CMK (cell line): ENCODE data around the gene SCGB1D1.

ENCODE experiments used
- DNase-seq: peaks from one replicate; pipeline ENCODE4 v3.0.0-alpha.2; 2010; ENCODE audit warnings: low read depth

The SCGB1D1 gene

GRCh38 chr11:62190011-62190410 lies at the start of gene SCGB1D1:
Gene SCGB1D1 (plus strand): TSS chr11:62190216. CDS start chr11:62190285, 69 bp downstream.
- no peak for DNase-seq

GRCh38 chr11:62140304-62141110 lies 49.5 kb upstream of the SCGB1D1 start:
- DNase-seq, result no peak

GRCh38 chr11:62141111-62142042 lies 48.6 kb upstream of the SCGB1D1 start:
- DNase-seq, result no peak

- DNase-seq, result no peak
Observed at GRCh38 chr11:62142043-62142375, 48.0 kb upstream of the SCGB1D1 start.

GRCh38 chr11:62142921-62143320 lies 47.1 kb upstream of the SCGB1D1 start:
- no peak for DNase-seq

DNA sequence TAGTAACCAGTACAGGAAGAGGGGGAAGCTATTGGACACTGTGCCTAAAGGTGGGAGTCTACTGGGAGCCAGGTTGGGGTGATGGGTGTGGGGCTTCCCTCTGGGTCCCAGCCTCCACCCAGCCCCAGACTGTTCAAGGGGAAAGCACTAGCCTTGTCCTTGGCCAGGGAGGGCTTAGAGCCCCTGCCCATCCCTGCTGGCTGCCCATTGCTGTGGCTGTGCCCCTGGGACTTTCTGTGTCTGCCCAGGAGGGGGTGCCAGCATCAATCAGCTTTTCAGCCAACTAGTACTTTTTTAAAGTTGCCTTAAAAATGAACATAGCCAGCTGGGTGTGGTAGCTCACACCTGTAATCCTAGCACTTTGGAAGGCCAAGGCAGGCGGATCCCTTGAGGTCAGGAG lies 46.3 kb upstream of the SCGB1D1 start:
- no peak for DNase-seq

GRCh38 chr11:62144641-62145255 lies 45.3 kb upstream of the SCGB1D1 start:
- DNase-seq, result no peak

- no peak for DNase-seq
Observed at GRCh38 chr11:62145261-62145871, 44.6 kb upstream of the SCGB1D1 start.

GRCh38 chr11:62146476-62147200 lies 43.4 kb upstream of the SCGB1D1 start:
- no peak for DNase-seq

- no peak for DNase-seq
Observed at GRCh38 chr11:62147545-62147944, 42.5 kb upstream of the SCGB1D1 start.

GRCh38 chr11:62148271-62148980 lies 41.6 kb upstream of the SCGB1D1 start:
- DNase-seq, result no peak

DNA sequence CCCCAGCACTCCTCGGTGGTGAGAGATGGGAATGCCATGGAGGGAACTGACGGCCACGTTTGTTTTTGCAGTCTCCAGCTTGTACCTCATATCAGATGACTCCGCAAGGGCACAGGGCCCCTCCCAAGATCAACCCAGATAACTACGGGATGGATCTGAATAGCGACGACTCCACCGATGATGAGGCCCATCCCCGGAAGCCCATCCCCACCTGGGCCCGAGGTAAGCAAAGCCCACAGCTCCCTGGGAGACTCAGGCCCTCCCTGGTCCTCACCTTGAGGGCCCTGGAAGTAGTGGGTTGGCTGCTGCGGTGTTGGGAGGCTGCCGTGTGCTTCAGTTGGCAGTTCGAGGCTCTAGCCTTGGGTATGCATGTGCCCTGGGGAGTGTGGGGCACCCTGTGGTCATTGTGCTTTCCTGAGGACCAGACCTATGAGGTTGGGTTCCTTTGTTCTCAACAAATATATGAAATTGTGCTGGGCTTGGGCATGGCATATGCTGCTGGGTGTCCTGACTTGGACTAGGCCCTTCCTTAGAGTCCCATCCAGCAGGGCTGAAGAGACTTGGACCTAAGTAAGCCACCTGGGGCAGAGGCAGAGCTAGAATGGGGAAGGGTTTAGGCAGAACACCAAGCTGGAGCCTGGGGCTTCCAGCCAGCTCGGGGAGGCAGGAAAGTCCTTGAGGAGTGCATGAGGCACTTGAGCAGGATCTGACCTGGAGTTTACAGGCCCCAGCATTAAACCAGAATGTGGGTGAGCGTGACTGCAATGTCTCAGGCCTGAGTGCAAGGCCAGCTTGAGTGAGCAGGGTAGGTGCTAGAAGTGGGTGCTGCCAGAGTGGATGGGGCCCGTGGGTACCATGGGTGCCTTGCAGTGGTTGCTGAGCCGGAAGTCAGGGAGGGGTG lies 39.8 kb upstream of the SCGB1D1 start:
- DNase-seq, result no peak

- DNase-seq, result no peak
Observed at GRCh38 chr11:62150887-62151736, 38.9 kb upstream of the SCGB1D1 start.

DNA sequence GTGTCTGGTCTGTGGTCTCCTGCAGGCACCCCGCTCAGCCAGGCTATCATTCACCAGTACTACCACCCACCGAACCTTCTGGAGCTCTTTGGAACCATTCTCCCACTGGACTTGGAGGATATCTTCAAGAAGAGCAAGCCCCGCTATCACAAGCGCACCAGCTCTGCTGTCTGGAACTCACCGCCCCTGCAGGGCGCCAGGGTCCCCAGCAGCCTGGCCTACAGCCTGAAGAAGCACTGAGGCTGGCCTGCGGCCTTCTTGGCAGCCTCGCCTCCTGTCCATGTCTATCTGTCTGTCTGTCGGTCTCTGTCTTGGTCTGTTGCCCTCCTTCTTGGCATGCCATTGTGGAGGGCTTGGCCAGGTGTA lies 38.3 kb upstream of the SCGB1D1 start:
- no peak for DNase-seq

DNA sequence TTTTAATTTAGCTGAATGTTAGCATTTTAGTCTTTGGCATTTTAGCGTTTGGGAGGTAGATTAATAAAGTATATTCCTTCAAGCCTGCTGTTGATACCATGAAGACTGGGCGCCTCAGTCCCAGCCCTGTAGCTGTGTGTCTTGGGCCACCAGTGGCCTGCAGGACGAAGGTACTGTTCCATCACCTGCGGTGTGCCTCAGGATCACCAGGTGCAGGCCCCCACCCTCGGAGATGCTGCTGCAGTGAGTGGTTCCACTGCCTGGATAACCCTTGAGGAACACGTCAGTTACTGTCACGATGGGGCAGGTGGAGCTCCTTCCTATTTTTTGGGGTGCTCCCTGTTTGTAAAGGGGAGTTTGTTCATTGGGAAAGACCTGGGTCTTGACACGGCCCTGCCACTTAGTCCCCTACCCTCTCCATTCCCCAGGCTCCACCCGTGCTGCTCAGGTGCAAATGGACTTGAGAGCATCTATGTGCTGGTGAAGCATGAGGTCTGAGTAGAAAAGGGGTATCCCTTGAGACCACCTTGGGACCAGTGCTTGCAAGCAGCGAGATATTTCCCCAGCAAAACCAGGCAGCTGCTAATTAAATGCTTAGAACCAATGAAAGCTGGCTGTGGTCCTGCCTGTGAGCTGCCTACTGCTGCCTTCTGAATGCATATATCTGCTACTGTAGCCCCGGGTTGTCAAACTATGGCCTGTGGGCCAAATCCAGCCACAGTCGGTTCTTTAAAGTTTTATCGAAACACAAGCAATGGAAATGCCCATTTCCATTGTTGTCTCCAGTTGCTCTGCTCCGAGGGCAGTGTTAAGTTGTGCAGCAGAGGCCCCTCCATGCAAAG lies 37.5 kb upstream of the SCGB1D1 start:
- DNase-seq, result no peak

- DNase-seq, result no peak
Observed at GRCh38 chr11:62153087-62153395, 37.0 kb upstream of the SCGB1D1 start.

DNA sequence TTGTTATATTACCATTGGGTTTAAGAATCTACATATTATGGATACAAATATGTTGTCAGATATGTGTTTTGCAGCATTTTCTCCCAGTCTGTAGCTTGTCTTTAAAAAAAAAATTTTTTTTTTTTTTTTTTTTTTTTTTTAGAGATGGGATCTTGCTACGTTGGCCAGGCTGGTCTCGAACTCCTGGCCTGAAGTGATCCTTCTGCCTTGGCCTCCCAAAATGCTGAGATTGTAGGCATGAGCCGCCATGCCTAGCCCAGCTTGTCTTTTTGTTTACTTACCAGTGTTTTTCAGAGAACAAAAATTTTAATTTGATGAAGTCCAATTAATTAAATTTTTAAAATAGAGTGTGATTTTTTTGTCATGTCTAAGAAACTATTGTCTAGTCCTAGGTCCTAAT lies 36.4 kb upstream of the SCGB1D1 start:
- no peak for DNase-seq

GRCh38 chr11:62157603-62158002 lies 32.4 kb upstream of the SCGB1D1 start:
- no peak for DNase-seq
